Brain microvascular endothelial cell (primary cell): Measurements from ENCODE around the gene ADAM12.

ENCODE experiments used
- DNase-seq: peaks from one replicate; pipeline ENCODE4 v3.0.0-alpha.2; 2020
- H3K27ac ChIP-seq: fragments of 250-450 bp; sonication (Bioruptor Pico); 2 replicates; pipeline ENCODE4 v1.5.1; 2020; ENCODE audit warnings: mild to moderate bottlenecking, moderate library complexity
- H3K27me3 ChIP-seq: fragments of 250-450 bp; sonication (Bioruptor Pico); replicated peaks from 2 replicates; pipeline ENCODE4 v1.5.1; 2020; ENCODE audit warnings: mild to moderate bottlenecking
- H3K36me3 ChIP-seq: fragments of 250-450 bp; sonication (Bioruptor Pico); replicated peaks from 2 replicates; pipeline ENCODE4 v1.5.1; 2020; ENCODE audit warnings: mild to moderate bottlenecking
- H3K4me3 ChIP-seq: 2 replicates; pipeline ENCODE4 v1.5.1; 2011; ENCODE audit warnings: low read depth, mild to moderate bottlenecking, control low read depth, low read length, moderate library complexity
- CTCF ChIP-seq: IDR thresholded peaks from 2 replicates; pipeline ENCODE4 v1.5.1; 2011; ENCODE audit warnings: low read depth, mild to moderate bottlenecking, moderate library complexity, low read length, control low read depth, inconsistent platforms; ENCODE audit errors: missing control alignments
- in situ Hi-C: cut with HindIII; loops from 2 replicates; pipeline ENCODE4 v1.10.0; 2017; ENCODE audit warnings: low sequenced_read_pairs, low pct_ligation_motif_present

Gene ADAM12

GRCh38 chr10:126334272-126334671 lies 54.0 kb downstream of the ADAM12 start:
- TF ChIP-seq CTCF, result no peak
- no peaks in the 10 kb centered on the region for H3K27me3 ChIP-seq
- in situ Hi-C loops, result no loop called here
- H3K4me3 ChIP-seq, result no peak overlapping the region
- no peaks in the 10 kb centered on the region for H3K36me3 ChIP-seq
- H3K27ac ChIP-seq, result no peak overlapping the region
- no peak for DNase-seq

DNA sequence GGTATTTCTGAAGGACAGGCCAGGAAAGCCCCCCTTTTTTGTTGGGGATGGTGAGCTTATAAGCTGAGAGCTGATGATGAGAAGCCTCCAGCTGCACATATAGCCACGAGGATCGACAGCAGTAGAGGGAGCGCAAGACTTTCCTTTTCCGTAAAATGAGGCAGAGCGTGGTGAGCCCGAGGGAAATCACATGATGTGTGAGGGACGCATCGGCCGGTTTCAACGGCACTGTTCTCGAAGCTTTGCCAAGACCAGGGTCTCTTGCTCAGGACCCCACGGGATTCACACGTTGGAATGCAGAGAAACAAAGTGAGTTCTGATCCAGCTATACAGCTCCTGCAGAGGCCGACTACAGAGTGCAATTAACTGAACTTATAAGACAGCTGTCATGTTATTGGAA lies 55.7 kb downstream of the ADAM12 start:
- DNase-seq, result no peak

DNA sequence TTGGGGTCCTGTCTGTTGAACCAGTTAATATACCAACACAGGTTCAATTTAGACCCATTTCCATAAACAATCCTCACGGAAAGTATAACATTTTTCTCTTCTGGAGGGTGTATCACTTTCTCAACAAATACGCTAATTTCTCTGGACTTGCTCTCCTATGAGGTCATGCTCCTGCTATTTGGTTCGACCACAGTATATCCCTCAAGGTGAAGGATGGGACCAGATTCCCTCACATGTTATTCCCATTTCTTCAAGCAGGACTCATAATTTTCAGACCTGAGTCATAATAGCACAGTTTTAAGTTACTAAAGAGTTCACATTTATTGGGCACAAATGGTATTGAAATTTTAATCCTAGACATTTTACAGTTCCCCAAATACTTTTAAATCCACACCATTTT lies 57.2 kb downstream of the ADAM12 start:
- H3K27ac ChIP-seq, result no peak overlapping the region
- no peak for DNase-seq
- TF ChIP-seq CTCF, result no peak
- no peak overlapping the region for H3K4me3 ChIP-seq
- in situ Hi-C loops, result no loop called here
- H3K27me3 ChIP-seq, result no peaks in the 10 kb centered on the region
- peaks cover 4% of the 10 kb centered on the region for H3K36me3 ChIP-seq

More for the DNA sequence above, 55.7 kb downstream of the ADAM12 start:
- Histone ChIP-seq H3K27ac (no peak overlapping the region), H3K4me3 (no peak overlapping the region), H3K36me3 (no peaks in the 10 kb centered on the region), H3K27me3 (no peaks in the 10 kb centered on the region)
- no peak for TF ChIP-seq CTCF
- in situ Hi-C loops, result no loop called here

DNA sequence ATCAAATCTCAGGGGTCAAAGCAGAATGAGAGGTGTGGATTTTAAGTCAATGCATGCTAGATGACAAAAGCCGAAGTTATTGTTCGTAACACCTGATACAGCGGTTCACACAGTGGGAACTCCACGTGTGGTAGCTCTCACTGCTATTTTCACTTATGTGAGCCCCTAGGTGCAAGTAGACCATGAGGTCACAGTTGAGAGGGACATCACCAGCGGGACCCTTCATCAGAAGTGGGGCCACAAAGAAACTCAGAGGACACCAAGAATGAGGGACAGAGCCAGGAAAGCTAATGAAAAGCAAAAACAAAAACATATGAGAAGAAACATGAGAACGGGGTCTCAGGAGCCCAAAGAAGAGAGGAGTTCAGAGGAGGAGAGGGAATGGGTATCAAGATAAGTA lies 63.5 kb downstream of the ADAM12 start:
- no peak for TF ChIP-seq CTCF
- in situ Hi-C loops, result no loop called here
- Histone ChIP-seq H3K27me3 (no peaks in the 10 kb centered on the region), H3K4me3 (no peak overlapping the region), H3K36me3 (peaks cover 4% of the 10 kb centered on the region), H3K27ac (no peak overlapping the region)
- DNase-seq, result no peak

DNA sequence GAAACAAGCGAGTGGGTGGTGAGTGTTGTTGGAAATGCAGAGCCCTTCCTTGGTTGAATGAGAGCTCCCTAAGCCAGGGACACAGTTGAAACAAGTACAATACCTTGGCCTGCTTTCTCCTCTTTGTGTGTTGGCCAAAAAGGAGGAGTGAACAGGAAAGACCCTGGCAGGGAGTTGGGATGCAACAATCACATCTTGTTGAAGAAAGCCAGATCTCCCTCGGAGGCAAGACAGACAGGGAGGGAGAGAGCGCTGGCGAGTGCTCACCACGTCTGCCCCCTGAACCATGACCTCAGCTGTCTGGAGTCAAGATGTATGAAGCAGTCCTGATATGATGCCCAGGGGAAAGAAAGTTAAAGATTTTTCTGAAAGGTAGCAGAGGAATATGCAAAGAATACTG lies 66.8 kb downstream of the ADAM12 start:
- TF ChIP-seq CTCF, result no peak
- Histone ChIP-seq H3K27ac (no peak overlapping the region), H3K27me3 (no peaks in the 10 kb centered on the region), H3K36me3 (peaks cover 2% of the 10 kb centered on the region), H3K4me3 (no peak overlapping the region)
- no peak for DNase-seq
- in situ Hi-C loops, result no loop called here

GRCh38 chr10:126317751-126318150 lies 70.5 kb downstream of the ADAM12 start:
- H3K27me3 ChIP-seq, result no peaks in the 10 kb centered on the region
- H3K27ac ChIP-seq, result no peak overlapping the region
- H3K36me3 ChIP-seq, result no peaks in the 10 kb centered on the region
- no peak for TF ChIP-seq CTCF
- H3K4me3 ChIP-seq, result no peak overlapping the region
- in situ Hi-C loops, result no loop called here
- DNase-seq, result no peak
